NCI-H526 (cell line): ENCODE results near the gene LRRC31.

ENCODE experiments used
- DNase-seq, 2 experiments: peaks; one replicate each; lab custom pipeline; 2025; lab: John Stamatoyannopoulos, UW

The LRRC31 gene

GRCh38 chr3:169869484-169870220 lies at the start of gene LRRC31:
Gene LRRC31, minus strand, starts transcription at chr3:169869935. Its CDS starts 128 bp downstream, at chr3:169869807.
- DNase-seq: peak in 1 of 2 experiments; percentile 3

- no peak for DNase-seq
These were observed 44.6 kb upstream of the LRRC31 start for GRCh38 chr3:169914321-169914720.

- DNase-seq: no peak
These were observed 43.6 kb upstream of the LRRC31 start for GRCh38 chr3:169913323-169913722.

- no peak for DNase-seq
These were observed 41.5 kb upstream of the LRRC31 start, which contains the start of gene SAMD7 for GRCh38 chr3:169911272-169911671. Gene SAMD7, plus strand, starts transcription at chr3:169911572. Its CDS starts 7,927 bp downstream, at chr3:169919499.

- DNase-seq: no peak
These were observed 38.2 kb upstream of the LRRC31 start for GRCh38 chr3:169907944-169908343.

GRCh38 chr3:169907476-169907875 lies 37.7 kb upstream of the LRRC31 start:
- DNase-seq: no peak

- no peak for DNase-seq
These were observed 35.7 kb upstream of the LRRC31 start for GRCh38 chr3:169905404-169905803.

- no peak for DNase-seq
These were observed 31.7 kb upstream of the LRRC31 start for GRCh38 chr3:169901453-169901852.

- DNase-seq: no peak
These were observed 27.5 kb upstream of the LRRC31 start for GRCh38 chr3:169897284-169897683.

GRCh38 chr3:169895072-169895471 lies 25.3 kb upstream of the LRRC31 start:
- DNase-seq: no peak

GRCh38 chr3:169894110-169894509 lies 24.4 kb upstream of the LRRC31 start:
- no peak for DNase-seq

GRCh38 chr3:169891886-169892285 lies 22.2 kb upstream of the LRRC31 start:
- DNase-seq: peak in 1 of 2 experiments; percentile 19

- no peak for DNase-seq
These were observed 16.9 kb upstream of the LRRC31 start for GRCh38 chr3:169886671-169887070.

- DNase-seq: no peak
These were observed 11.0 kb upstream of the LRRC31 start for GRCh38 chr3:169880576-169881250.

- no peak for DNase-seq
These were observed 10.3 kb upstream of the LRRC31 start for GRCh38 chr3:169879845-169880575.

GRCh38 chr3:169879013-169879557 lies 9.3 kb upstream of the LRRC31 start:
- DNase-seq: no peak

GRCh38 chr3:169871129-169871886 lies 1.6 kb upstream of the LRRC31 start:
- no peak for DNase-seq

- no peak for DNase-seq
These were observed 1.4 kb downstream of the LRRC31 start for GRCh38 chr3:169868369-169868768.

- DNase-seq: no peak
These were observed 2.0 kb downstream of the LRRC31 start for GRCh38 chr3:169867584-169868210.

- no peak for DNase-seq
These were observed 4.5 kb downstream of the LRRC31 start for GRCh38 chr3:169865176-169865767.

- DNase-seq: no peak
These were observed 5.5 kb downstream of the LRRC31 start for GRCh38 chr3:169864270-169864669.
